Body of pancreas (tissue), 4 donors: ENCODE data around the gene BCL6.

Source experiments
- POLR2A ChIP-seq, 3 donors: fragments of 450-650 bp; IDR thresholded peaks; one replicate each; pipeline ENCODE4 v1.6.1; 2016; ENCODE audit warnings: antibody characterized with exemption in 3 of 3, mild to moderate bottlenecking in 2 of 3
- TF ChIP-seq, protein P1 (sequence below), 7 experiments: fragments of 450-650 bp in 4 of 7; fragments of 200-600 bp in 3 of 7; sonication (generic) in 3 of 7; IDR thresholded peaks; one replicate each; pipeline ENCODE4 v1.5.1; 2016 to 2019; ENCODE audit warnings: antibody characterized with exemption in 7 of 7

DNA sequence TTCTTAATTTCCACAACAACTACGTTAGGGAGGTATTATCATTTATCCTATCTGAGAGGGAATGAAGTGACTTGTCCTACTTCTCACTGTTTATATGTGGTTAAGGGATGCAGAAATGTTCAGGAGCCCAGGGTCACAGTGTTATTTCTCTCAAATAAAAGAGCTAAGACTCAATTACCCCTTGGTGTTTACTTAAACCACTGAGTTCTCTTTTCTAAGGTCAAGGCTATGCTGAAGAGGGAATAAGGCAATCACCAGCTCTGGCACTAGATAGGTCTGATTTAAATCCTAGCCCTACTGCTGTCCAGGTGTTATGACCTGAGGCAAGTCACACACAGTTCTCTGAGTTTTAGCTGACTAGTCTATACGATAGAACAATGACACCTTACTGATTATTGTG, 35.7 kb upstream of the BCL6 start:
- TF ChIP-seq, protein P1, sequence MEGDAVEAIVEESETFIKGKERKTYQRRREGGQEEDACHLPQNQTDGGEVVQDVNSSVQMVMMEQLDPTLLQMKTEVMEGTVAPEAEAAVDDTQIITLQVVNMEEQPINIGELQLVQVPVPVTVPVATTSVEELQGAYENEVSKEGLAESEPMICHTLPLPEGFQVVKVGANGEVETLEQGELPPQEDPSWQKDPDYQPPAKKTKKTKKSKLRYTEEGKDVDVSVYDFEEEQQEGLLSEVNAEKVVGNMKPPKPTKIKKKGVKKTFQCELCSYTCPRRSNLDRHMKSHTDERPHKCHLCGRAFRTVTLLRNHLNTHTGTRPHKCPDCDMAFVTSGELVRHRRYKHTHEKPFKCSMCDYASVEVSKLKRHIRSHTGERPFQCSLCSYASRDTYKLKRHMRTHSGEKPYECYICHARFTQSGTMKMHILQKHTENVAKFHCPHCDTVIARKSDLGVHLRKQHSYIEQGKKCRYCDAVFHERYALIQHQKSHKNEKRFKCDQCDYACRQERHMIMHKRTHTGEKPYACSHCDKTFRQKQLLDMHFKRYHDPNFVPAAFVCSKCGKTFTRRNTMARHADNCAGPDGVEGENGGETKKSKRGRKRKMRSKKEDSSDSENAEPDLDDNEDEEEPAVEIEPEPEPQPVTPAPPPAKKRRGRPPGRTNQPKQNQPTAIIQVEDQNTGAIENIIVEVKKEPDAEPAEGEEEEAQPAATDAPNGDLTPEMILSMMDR (IDR thresholded peaks at IDR 0.05) = no peak
- no peak for TF ChIP-seq POLR2A (IDR thresholded peaks at IDR 0.05)
